GM18526 (cell line): ENCODE measurements around the gene SORCS3.

Source experiments
- POLR2A ChIP-seq: IDR thresholded peaks from 3 replicates; pipeline ENCODE4 v1.6.1; 2011; ENCODE audit not compliant: insufficient read length; ENCODE audit errors: extremely low read depth

The SORCS3 gene

DNA sequence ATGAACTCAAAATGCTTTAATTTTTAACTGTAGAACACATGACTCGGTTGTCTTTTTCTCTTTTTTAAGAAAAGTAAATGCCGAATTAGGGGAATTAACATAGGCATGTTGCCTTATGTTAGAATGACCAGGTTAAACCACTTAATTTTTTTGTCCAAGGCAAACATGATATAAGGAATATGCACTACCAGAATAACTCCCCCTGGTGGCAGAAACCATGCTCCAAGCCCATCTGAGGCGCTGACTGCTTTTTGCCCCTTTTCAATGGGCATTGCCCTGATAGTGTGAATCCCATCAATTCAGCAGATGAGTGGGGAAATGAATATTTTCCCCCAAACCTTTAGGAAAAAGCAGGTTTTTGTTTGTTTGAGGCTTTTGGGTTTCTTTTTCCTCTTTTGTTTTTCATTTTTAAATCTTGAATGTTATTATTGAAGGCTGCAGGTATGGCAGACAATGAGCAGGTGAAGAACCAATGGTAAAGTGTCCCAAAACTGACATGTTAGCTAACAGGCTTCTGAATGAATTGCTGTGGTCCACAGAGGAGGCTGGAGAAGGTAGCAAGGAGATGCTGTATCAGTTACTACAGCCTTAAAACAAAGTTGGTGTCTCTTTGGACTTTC, 284.3 kb downstream of the SORCS3 start:
- no peak for TF ChIP-seq POLR2A

DNA sequence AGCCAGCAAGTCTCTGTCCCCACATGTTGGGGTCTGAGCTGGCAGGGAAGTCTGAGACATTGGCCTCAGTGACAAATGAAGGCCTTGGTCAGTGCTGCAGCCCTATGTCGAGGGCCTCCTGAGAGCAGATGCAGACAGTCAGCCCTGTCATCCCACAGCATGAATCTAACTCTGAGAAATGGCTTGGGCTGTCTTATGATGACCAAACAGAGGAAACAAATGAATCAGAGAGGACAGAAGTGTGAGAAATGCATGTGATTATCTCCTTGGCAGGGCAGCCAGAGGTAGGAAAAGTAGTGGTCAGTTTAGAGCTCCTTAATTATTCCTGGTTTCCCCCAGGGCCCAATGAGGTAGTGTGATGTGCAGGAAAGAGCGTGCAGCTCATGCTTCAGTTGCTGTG, 287.6 kb downstream of the SORCS3 start:
- no peak for TF ChIP-seq POLR2A

DNA sequence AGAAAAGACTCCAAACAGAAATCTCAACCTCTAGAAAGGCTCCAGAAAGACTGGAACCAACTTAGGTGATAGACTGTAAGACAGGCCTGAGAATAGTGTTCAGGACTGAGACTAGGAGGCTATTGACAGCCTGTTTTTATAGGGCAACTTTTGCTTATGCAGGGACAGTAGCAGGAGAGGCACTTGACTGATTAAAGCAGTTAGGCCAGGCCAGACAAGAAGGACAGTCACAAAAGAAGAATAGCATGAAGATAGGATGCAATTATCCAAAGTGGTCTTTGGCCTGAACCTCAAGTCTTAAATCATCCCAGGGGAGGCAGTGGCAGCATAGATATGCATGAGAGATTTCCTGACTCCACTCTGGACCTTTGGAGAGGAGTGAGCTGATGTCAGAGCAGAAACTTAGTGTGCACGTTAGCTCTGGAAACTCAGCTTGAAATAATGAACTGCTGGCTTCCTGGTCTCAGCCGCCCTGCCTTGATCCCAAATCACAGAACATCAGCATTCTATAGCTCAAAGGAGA, 290.6 kb downstream of the SORCS3 start:
- TF ChIP-seq POLR2A = no peak

DNA sequence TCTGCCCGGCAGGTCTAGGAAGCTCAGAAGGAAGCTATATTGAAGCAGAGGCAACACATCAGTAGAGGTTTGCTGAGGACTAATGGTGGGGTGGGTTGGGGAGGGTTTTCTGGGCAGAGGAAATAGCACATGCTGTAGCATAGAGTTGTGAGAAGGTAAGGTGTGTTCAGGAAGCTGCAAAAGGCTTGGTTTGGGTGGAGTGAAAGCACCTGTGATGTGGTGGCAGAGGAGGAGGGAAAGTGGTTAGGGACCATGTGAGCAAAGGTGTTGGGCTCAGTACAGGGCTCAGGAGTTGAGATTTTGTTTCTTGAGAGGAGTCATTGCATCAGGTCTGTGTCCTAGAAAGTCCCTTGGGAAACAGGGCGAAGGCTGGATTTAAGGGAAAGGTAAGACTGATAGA, 294.6 kb downstream of the SORCS3 start:
- TF ChIP-seq POLR2A = no peak

DNA sequence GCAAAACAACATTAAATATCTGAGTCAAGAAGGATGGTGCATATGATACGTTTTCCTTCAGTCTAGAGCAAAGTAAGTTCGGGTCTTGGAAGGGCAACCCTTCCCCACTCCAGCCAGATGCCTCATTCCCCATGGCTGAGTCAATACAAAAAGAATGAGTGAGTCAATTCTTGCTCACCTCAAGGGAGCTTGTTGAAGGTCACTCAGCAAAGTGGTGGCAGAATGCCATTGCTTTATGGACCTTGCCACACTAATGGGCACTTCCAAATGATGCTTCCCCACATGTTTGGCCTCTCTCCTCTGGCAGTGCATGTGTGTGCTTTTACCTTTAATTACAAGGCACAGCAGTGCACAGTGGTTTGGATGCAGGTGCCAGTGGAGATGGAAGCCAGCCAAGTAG, 296.5 kb downstream of the SORCS3 start:
- no peak for TF ChIP-seq POLR2A

DNA sequence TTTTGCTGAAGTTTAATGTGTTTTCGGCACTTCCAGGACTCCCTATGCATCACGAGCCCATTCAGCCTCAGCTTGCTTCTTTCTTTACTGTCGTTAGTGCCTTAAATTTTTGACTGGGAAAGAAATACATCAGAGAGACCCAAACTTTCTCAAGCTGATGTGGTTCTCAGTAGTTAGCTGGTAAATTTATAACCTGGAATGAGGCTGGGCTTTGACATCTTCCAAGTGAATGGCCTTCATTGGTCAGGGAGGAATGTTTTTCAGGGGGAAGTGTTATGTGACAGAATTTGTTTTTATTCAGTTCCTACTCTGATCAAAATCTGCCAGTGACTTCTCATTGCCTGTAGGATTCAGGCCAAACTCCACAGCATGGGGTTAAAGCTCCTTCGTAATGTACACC, 296.9 kb downstream of the SORCS3 start:
- no peak for TF ChIP-seq POLR2A

DNA sequence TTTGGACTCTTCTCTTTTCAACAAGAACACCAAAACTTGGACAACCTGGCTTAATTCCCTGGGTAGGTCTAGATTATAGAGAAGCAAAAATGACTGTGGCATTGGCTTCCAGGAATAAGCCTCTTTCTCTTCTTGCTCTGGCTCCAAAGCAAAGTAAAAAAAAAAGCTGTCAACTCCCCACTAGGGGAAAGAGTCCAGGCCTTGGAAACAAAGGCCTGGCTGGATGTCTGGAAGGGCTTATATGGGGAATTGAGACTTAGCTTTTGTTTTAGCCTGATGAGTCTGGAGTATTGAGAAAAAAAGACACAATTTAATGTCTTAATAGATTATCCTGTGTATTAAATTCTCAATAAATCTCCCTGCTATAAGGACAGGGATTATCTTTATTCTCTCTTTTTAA, 300.6 kb downstream of the SORCS3 start:
- no peak for TF ChIP-seq POLR2A

DNA sequence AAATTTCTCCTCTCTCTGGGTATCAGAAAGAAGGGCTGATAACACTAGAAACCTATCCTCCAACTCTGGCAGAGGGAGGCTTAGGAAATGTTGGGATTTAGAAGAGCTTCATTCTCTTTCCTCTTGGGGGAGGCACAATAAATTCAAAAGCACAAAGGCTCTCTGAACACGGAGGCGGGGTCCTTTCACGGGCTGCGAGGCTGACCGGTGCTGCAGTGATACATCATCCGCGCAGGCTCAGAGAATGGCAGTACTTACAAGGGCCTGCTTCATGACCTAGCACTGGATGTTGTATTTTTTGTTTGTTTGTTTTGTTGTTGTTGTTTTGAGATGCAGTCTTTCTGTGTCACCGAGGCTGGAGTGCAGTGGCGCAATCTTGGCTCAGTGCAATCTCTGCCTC, 306.2 kb downstream of the SORCS3 start:
- TF ChIP-seq POLR2A = no peak

DNA sequence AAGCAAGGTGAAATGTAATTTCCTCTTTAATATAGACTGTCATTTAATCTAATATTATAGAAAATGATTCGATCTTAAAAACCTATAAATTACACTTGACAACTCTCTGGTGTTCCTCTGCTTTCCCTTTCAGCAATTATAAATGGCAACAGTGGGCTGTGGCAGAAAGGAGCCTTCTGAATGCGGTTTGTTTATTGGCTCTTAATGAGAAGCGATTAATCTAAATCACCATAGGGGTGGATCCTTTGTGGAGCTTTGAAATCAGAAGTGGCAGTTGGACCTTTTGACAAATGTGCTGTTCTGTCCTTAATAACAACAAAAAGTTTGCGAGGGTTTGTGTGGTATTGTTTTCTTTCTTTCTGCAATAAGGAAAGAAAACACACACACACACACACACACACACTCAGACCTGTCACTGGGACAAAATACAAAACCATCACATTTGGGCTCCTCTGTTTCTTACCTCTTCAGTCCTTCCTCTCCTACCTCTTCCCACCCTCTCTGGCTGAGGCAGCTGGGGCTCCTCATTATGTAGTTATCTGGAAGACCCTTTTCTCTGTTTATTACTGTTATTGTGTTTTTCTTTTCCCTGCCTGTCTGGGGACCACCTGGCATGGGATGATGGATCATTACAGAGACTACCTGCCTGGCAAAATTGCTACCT, 316.2 kb downstream of the SORCS3 start:
- TF ChIP-seq POLR2A = no peak

DNA sequence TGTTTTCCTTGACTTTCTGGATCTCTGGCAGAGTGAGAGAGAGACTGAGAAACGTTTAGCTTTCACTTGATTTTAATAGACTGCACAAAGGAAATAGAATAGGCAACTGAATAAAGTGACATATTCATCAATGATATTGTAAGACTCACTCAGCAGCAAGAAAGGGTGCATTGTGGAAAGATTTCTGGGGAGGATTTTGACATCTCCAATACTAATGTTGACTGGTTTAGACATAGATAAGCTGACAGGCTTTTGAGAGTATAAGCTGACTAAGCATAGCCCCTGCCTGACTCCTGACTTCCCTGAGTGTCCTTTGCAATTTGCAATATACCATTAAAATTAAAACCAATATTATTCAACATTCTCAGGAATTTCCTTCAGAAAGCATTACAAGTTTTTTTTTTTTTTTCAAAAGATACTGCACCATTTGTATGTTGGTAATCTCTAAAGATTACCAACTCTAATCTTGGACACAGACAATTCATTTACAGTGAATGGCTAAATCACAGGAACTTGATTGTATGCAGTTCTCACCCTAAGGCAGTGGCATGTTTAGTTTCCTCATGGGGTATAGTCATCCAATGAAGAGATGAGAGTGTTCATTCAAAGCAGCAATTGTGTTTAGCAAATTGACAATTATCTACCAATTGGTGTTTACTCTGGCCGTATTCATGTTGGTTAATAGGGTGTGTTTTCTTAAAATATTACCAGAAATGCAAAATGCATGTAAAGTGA, 325.6 kb downstream of the SORCS3 start:
- no peak for TF ChIP-seq POLR2A

DNA sequence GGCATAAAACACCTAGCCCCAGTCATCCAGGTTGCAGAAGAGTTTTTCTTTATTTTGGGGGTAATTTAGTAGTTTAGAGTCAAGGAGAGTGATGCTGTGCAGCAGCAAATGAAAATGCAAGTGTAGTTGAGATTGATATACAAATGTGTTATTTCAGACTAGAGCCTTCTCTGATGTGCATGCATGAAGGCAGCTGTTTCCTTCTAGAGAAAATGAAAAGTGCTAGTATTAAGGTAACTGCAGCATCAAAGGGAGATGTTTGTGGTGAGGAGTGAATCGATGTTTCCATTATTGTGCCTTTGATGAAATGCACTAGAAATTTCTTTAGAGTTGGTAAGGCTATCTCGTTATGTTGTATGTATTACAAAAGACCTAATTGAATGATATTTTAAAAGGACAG, 339.3 kb downstream of the SORCS3 start:
- no peak for TF ChIP-seq POLR2A

DNA sequence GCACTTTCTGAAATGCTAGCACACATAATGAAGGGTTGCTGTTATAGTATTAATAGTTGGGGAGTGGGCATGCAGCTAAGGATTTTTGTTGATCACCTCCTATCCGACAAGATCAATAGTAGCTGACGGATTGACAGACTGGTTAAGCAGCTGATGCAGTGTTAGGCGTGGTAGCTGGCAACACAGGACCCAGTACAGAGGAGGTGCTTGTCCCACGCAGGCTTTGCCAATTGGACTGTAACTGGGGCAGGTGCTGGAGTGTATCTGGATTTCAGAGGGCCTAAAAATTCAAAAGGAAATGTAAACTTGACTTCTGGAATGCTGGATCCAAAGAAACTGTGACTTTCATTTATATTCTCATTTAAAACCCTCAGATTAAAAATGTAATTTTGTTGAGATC, 340.9 kb downstream of the SORCS3 start:
- TF ChIP-seq POLR2A = no peak

DNA sequence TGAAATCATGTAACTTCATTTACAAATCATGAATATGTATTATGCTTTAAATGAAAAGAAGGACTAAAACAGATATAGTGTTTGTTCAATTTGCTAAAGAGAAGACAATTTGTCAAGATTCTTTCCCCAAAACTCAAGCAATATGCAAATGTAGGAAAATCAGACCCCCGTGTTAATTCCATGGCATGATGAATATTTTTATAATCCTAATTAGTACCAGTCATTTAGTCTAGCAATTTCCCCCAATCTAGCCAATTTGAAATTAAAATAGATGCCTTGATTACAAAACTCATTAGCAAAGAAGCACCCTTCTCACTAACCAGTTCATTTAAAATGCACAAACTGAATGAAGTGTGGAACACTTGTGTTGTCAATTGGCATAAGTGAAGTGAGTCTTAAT, 347.6 kb downstream of the SORCS3 start:
- TF ChIP-seq POLR2A = no peak

DNA sequence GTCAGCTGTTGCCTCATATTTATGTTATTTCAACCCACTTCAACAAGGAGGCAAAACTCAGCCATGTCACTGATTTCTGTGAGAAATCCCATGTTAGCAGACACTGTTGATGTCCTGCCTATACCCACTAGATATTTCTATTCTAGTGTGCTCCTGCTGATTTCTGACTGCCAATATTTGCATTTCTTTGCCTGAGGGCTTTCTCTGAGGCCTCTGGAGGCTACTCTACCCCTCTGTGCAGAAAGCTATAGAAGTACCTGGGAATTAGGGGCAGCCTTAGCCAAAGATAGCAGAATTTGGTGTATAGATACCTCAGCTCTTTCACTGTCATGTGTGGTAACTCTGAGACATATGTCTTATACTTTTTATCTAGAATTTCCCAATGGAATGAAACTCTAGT, 348.8 kb downstream of the SORCS3 start:
- no peak for TF ChIP-seq POLR2A

DNA sequence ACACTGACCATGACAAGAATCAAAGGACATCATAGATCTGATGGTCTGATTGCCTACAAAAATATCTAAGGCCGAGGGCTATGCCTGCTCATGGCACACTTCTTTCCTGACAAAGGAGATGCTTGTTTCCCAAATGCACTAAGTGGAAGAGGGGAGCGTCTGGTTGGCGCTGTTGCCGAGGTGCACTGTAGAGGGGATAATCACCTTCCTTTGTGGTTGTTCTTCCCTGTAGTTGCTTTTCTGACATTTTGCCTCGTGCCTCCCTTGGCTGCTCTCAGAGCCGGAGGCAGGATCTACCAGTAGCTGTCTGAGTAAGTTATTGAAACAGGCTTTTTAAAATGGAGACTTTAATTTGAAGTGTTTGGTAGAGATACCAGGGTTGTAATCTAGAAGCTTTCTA, 352.0 kb downstream of the SORCS3 start:
- no peak for TF ChIP-seq POLR2A

DNA sequence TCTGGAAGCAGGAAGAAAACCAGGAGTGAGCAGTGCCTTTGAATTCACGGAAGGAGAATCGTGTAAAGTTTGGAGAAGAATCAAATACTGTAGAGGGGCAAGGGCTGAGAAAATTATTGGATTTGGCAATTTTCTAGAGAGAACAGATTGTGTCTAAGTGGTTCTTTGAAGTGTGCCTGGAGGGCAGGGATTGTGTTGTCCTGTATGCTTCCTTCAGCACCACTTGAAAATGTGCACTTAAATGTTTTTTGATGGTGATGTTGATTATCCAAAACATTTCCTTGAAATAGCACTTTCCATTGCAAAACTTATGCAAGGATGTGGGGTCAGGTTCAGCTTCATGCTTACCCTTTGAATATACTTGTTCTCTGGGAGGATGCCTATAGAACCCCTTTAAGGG, 360.2 kb downstream of the SORCS3 start:
- TF ChIP-seq POLR2A = no peak
